Measurements from ENCODE around the gene LANCL3.

- TF ChIP-seq CTCF (IDR thresholded peaks at IDR 0.05; ENCODE audit: insufficient read depth, low read length, poor library complexity, severe bottlenecking) (no peak), EZH2phosphoT487 (conservative IDR thresholded peaks at IDR 0.05; ENCODE audit: low read length) (no peak)
Observed at GRCh38 chrX:37692918-37693317, 121.5 kb downstream of the LANCL3 start.

All from SU-DHL-6 (cell line).